Prostate gland (tissue), 2 donors: ENCODE results near the gene SERINC2. TPM values are rescaled to one million over a fixed set of nuclear protein-coding genes. Genes with fewer than 3 reads are reported as not detected.

Source experiments
- DNase-seq: peaks from one replicate; pipeline ENCODE4 v3.0.0-alpha.2; 2019; ENCODE audit warnings: low spot score
- H3K27ac ChIP-seq, 2 donors: fragments of 200-600 bp; sonication (generic); 2 replicates each; pipeline ENCODE4 v1.5.1; 2017 to 2019
- H3K27me3 ChIP-seq: fragments of 200-600 bp; sonication (generic); replicated peaks from 2 replicates; pipeline ENCODE4 v1.5.1; 2019; ENCODE audit not compliant: insufficient read depth
- H3K36me3 ChIP-seq, 2 donors: fragments of 200-600 bp; sonication (generic); 1 replicate in 1 of 2; 2 replicates in 1 of 2; pipeline versions ENCODE4 v1.5.1 to v1.8.1; 2017 to 2019
- H3K4me1 ChIP-seq: fragments of 200-600 bp; sonication (generic); replicated peaks from 2 replicates; pipeline ENCODE4 v1.5.1; 2019
- H3K4me3 ChIP-seq, 2 donors: fragments of 200-600 bp; sonication (generic); 2 replicates each; pipeline ENCODE4 v1.5.1; 2017 to 2019
- H3K9me3 ChIP-seq: fragments of 200-600 bp; sonication (generic); 2 replicates; pipeline ENCODE4 v1.5.1; 2017
- POLR2A ChIP-seq: fragments of 450-650 bp; IDR thresholded peaks from one replicate; pipeline ENCODE4 v1.6.1; 2016; ENCODE audit warnings: antibody characterized with exemption, mild to moderate bottlenecking
- POLR2AphosphoS5 ChIP-seq: sonication (generic); formaldehyde crosslinking; IDR thresholded peaks from one replicate; pipeline ENCODE4 v1.6.1; 2017; ENCODE audit warnings: antibody characterized with exemption
- WGBS: methylation state at CpG from one replicate; pipeline ENCODE4 v1.1.5; 2018; 5-methylcytosine and 5-hydroxymethylcytosine counted together
- intact Hi-C: fragments of 100-400 bp; cut with DNase I; formaldehyde crosslinking; loops from one replicate; pipeline ENCODE4 v1.14.2; 2022
- total RNA-seq, 2 donors: library from RNA; depleted of rRNA; stranded (reverse); fragments of >200 nt; gene quantifications; one replicate each; pipeline ENCODE4 v1.1.0, GENCODE V29; 2016
- TF ChIP-seq, protein P1 (sequence below), 4 experiments: fragments of 200-600 bp in 2 of 4; fragments of 450-650 bp in 2 of 4; sonication (generic) in 2 of 4; IDR thresholded peaks; 1 replicate in 3 of 4; 2 replicates in 1 of 4; pipeline ENCODE4 v1.5.1; 2016 to 2019; ENCODE audit warnings: antibody characterized with exemption in 4 of 4, mild to moderate bottlenecking in 2 of 4, moderate library complexity in 2 of 4

SERINC2 gene
- total RNA-seq, 2 donors from 2014 or later: 76.1 to 110 TPM

GRCh38 chr1:31397360-31398095, 15.5 kb upstream of the SERINC2 start:
- intact Hi-C loops: loop anchor here (10.0 kb wide), 1 partner anchor 147 kb away; no protein-coding TSS in a partner anchor
- no peak overlapping the region for H3K27ac ChIP-seq
- no peaks in the 10 kb centered on the region for H3K4me1 ChIP-seq
- H3K4me3 ChIP-seq: no peak overlapping the region
- H3K9me3 ChIP-seq: no peaks in the 10 kb centered on the region
- TF ChIP-seq POLR2AphosphoS5 (no peak), POLR2A (no peak)
- TF ChIP-seq, protein P1, sequence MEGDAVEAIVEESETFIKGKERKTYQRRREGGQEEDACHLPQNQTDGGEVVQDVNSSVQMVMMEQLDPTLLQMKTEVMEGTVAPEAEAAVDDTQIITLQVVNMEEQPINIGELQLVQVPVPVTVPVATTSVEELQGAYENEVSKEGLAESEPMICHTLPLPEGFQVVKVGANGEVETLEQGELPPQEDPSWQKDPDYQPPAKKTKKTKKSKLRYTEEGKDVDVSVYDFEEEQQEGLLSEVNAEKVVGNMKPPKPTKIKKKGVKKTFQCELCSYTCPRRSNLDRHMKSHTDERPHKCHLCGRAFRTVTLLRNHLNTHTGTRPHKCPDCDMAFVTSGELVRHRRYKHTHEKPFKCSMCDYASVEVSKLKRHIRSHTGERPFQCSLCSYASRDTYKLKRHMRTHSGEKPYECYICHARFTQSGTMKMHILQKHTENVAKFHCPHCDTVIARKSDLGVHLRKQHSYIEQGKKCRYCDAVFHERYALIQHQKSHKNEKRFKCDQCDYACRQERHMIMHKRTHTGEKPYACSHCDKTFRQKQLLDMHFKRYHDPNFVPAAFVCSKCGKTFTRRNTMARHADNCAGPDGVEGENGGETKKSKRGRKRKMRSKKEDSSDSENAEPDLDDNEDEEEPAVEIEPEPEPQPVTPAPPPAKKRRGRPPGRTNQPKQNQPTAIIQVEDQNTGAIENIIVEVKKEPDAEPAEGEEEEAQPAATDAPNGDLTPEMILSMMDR (IDR thresholded peaks at IDR 0.05): no peak
- DNase-seq: no peak
- WGBS: 75% methylated on average over 4 of the region's 4 CpGs
- no peaks in the 10 kb centered on the region for H3K36me3 ChIP-seq
- no peaks in the 10 kb centered on the region for H3K27me3 ChIP-seq

DNA sequence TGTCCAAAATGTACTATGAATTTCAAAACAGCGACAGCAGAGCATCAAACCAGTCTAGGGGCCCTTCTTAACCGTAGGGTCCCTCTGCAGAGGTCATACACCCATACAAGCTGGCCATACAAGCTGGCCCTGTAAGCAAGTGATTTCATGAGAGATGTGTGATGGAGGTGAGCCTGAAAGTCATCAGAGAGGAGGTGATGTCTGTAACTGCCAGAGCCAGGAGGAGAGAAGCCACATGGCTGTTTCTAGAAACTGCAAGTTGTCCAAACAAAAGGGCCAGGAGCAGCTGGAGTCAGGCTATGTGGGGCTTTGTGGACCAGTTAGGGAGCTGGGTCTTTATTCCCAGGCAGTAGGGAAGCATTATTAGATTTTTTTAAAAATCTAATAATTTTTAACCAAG, 14.8 kb upstream of the SERINC2 start:
- intact Hi-C loops: loop anchor here (10.0 kb wide), 1 partner anchor 147 kb away; no protein-coding TSS in a partner anchor
- WGBS: 92% methylated on average over 2 of the region's 2 CpGs

DNA sequence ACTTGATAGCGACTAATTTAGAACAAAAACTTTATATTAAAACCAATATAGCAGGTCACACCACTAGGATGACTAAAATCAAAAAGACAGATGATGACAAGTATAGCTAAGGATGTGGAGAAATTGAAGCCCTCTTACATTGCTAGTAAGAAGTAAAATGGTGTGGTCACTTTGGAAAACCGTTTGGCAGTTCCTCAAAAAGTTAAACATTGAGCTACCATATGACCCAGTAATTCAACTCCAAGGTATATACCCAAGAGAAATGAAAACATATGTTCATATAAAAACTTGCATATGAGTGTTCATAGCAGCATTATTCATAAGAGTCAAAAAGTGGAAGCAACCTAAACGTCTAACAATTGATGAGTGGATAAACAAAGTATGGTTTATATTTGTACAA, 13.0 kb upstream of the SERINC2 start:
- no peak for DNase-seq
- 55% methylated on average over 3 of the region's 3 CpGs for WGBS
- no peak overlapping the region for H3K27ac ChIP-seq
- H3K9me3 ChIP-seq: no peaks in the 10 kb centered on the region
- no peaks in the 10 kb centered on the region for H3K4me1 ChIP-seq
- intact Hi-C loops: loop anchor here (10.0 kb wide), 1 partner anchor 145 kb away; no protein-coding TSS in a partner anchor
- TF ChIP-seq POLR2A: no peak
- no peak overlapping the region for H3K4me3 ChIP-seq
- no peaks in the 10 kb centered on the region for H3K27me3 ChIP-seq
- H3K36me3 ChIP-seq: no peaks in the 10 kb centered on the region

More for the DNA sequence above, 14.8 kb upstream of the SERINC2 start:
- H3K27ac ChIP-seq: no peak overlapping the region
- no peaks in the 10 kb centered on the region for H3K4me1 ChIP-seq
- no peak overlapping the region for H3K4me3 ChIP-seq
- TF ChIP-seq POLR2AphosphoS5 (no peak), POLR2A (no peak)
- TF ChIP-seq, protein P1 (IDR thresholded peaks at IDR 0.05): no peak
- H3K27me3 ChIP-seq: no peaks in the 10 kb centered on the region
- no peak for DNase-seq
- H3K36me3 ChIP-seq: no peaks in the 10 kb centered on the region
- no peaks in the 10 kb centered on the region for H3K9me3 ChIP-seq

GRCh38 chr1:31400393-31400792, 12.6 kb upstream of the SERINC2 start:
- intact Hi-C loops: no loop called here
- Histone ChIP-seq H3K4me3 (no peak overlapping the region), H3K9me3 (no peaks in the 10 kb centered on the region), H3K27ac (no peak overlapping the region), H3K27me3 (no peaks in the 10 kb centered on the region), H3K36me3 (no peaks in the 10 kb centered on the region), H3K4me1 (no peaks in the 10 kb centered on the region)
- no peak for TF ChIP-seq POLR2AphosphoS5
- TF ChIP-seq, protein P1 (IDR thresholded peaks at IDR 0.05): no peak
- TF ChIP-seq POLR2A: no peak
- 50% methylated on average over 3 of the region's 3 CpGs for WGBS
- DNase-seq: no peak

- Histone ChIP-seq H3K27ac (no peak overlapping the region), H3K4me1 (no peaks in the 10 kb centered on the region), H3K4me3 (no peak overlapping the region), H3K36me3 (no peaks in the 10 kb centered on the region), H3K27me3 (no peaks in the 10 kb centered on the region), H3K9me3 (no peaks in the 10 kb centered on the region)
- intact Hi-C loops: no loop called here
- TF ChIP-seq POLR2A: no peak
- no peak for TF ChIP-seq POLR2AphosphoS5
- DNase-seq: no peak
- WGBS: 48% methylated on average over 2 of the region's 2 CpGs
Measured at GRCh38 chr1:31401241-31401640, 11.8 kb upstream of the SERINC2 start.
